Parathyroid adenoma (tissue), 2 donors: ENCODE results near the gene MEP1A.
"Not testable (repeated sequence)": the region's sequence is repeated elsewhere in the genome, so short reads cannot be mapped to it uniquely, and the experiment has no call there.

Experiments
- H2AFZ ChIP-seq: fragments of 300-600 bp; sonication (generic); one replicate; pipeline ENCODE4 v1.7.0; 2017; ENCODE audit warnings: antibody characterized with exemption, mild to moderate bottlenecking
- H3K27ac ChIP-seq: fragments of 300-600 bp; sonication (generic); one replicate; pipeline ENCODE4 v1.7.0; 2017
- H3K27me3 ChIP-seq: fragments of 300-600 bp; sonication (generic); one replicate; pipeline ENCODE4 v1.7.0; 2017; ENCODE audit warnings: low read length; ENCODE audit not compliant: control insufficient read depth, insufficient read depth
- H3K36me3 ChIP-seq: fragments of 300-600 bp; sonication (generic); one replicate; pipeline ENCODE4 v1.7.0; 2017; ENCODE audit warnings: low read length; ENCODE audit not compliant: control insufficient read depth, insufficient read depth
- H3K4me1 ChIP-seq: fragments of 300-600 bp; sonication (generic); one replicate; pipeline ENCODE4 v1.7.0; 2017; ENCODE audit warnings: control low read depth
- H3K4me2 ChIP-seq: fragments of 300-600 bp; sonication (generic); one replicate; pipeline ENCODE4 v1.7.0; 2017; ENCODE audit warnings: low read length
- H3K4me3 ChIP-seq: fragments of 300-600 bp; sonication (generic); one replicate; pipeline ENCODE4 v1.7.0; 2017; ENCODE audit warnings: low read depth, low read length
- H3K79me2 ChIP-seq: fragments of 300-600 bp; sonication (generic); one replicate; pipeline ENCODE4 v1.7.0; 2017; ENCODE audit warnings: control low read depth
- H3K9ac ChIP-seq: fragments of 300-600 bp; sonication (generic); one replicate; pipeline ENCODE4 v1.7.0; 2017; ENCODE audit warnings: mild to moderate bottlenecking
- H3K9me3 ChIP-seq: fragments of 300-600 bp; sonication (generic); one replicate; pipeline ENCODE4 v1.7.0; 2017; ENCODE audit warnings: low read length; ENCODE audit not compliant: control insufficient read depth
- CTCF ChIP-seq: fragments of 300-600 bp; sonication (generic); IDR thresholded peaks from one replicate; pipeline ENCODE4 v1.7.0; 2017; ENCODE audit warnings: antibody characterized with exemption, mild to moderate bottlenecking
- donor health status: primary hyperparathyroidism.

The MEP1A gene

GRCh38 chr6:46793138-46793537, at the start of gene MEP1A:
MEP1A (plus strand) TSS chr6:46793389; CDS start chr6:46793399, 10 bp downstream.
- Histone ChIP-seq H3K9me3 (no peaks in the 10 kb centered on the region), H3K36me3 (no peaks in the 10 kb centered on the region), H3K4me2 (no peak within 1 kb of the TSS), H3K9ac (no peak within 1 kb of the TSS), H2AFZ (no peak within 1 kb of the TSS), H3K4me3 (no peak within 1 kb of the TSS), H3K27me3 (no peaks in the 10 kb centered on the region), H3K27ac (no peak within 1 kb of the TSS), H3K79me2 (no peaks in the 10 kb centered on the region), H3K4me1 (no peaks in the 10 kb centered on the region)
- no peak for TF ChIP-seq CTCF

- Histone ChIP-seq H3K4me3 (no peak overlapping the region), H3K4me2 (no peak overlapping the region), H3K9me3 (no peaks in the 10 kb centered on the region), H3K36me3 (no peaks in the 10 kb centered on the region), H3K9ac (no peak overlapping the region), H3K27ac (no peak overlapping the region), H3K79me2 (no peaks in the 10 kb centered on the region), H2AFZ (no peak overlapping the region), H3K4me1 (no peaks in the 10 kb centered on the region), H3K27me3 (no peaks in the 10 kb centered on the region)
- no peak for TF ChIP-seq CTCF
Observed at GRCh38 chr6:46743425-46744158, 49.6 kb upstream of the MEP1A start.

- not testable (repeated sequence) for H3K9ac ChIP-seq
Observed at GRCh38 chr6:46744159-46744725, 48.9 kb upstream of the MEP1A start.

GRCh38 chr6:46745973-46746372, 47.2 kb upstream of the MEP1A start:
- H3K9ac ChIP-seq = no peak overlapping the region
- no peaks in the 10 kb centered on the region for H3K36me3 ChIP-seq
- H3K4me1 ChIP-seq = no peaks in the 10 kb centered on the region
- no peak for TF ChIP-seq CTCF
- no peak overlapping the region for H3K4me2 ChIP-seq
- no peaks in the 10 kb centered on the region for H3K27me3 ChIP-seq
- no peak overlapping the region for H3K27ac ChIP-seq
- no peaks in the 10 kb centered on the region for H3K9me3 ChIP-seq
- H3K79me2 ChIP-seq = no peaks in the 10 kb centered on the region
- no peak overlapping the region for H2AFZ ChIP-seq
- H3K4me3 ChIP-seq = no peak overlapping the region

More at GRCh38 chr6:46744159-46744725, 48.9 kb upstream of the MEP1A start:
- not testable (repeated sequence) for H3K9me3 ChIP-seq, H2AFZ ChIP-seq, H3K79me2 ChIP-seq, H3K4me3 ChIP-seq, H3K36me3 ChIP-seq, H3K27me3 ChIP-seq, H3K27ac ChIP-seq, H3K4me1 ChIP-seq, H3K4me2 ChIP-seq

- H2AFZ ChIP-seq = no peak within 1 kb of the TSS
- H3K79me2 ChIP-seq = no peaks in the 10 kb centered on the region
- no peaks in the 10 kb centered on the region for H3K9me3 ChIP-seq
- H3K4me3 ChIP-seq = no peak within 1 kb of the TSS
- H3K27me3 ChIP-seq = no peaks in the 10 kb centered on the region
- no peaks in the 10 kb centered on the region for H3K4me1 ChIP-seq
- TF ChIP-seq CTCF = no peak
- no peak within 1 kb of the TSS for H3K9ac ChIP-seq
- H3K27ac ChIP-seq = no peak within 1 kb of the TSS
- no peak within 1 kb of the TSS for H3K4me2 ChIP-seq
- H3K36me3 ChIP-seq = no peaks in the 10 kb centered on the region
Observed at GRCh38 chr6:46746696-46747095, 46.5 kb upstream of the MEP1A start, which contains the start of gene ANKRD66. ANKRD66 (plus strand) TSS chr6:46746933; CDS start chr6:46751949, 5,016 bp downstream.
